GM19193 (cell line): ENCODE data around the gene HEXIM2.

Experiments
- POLR2A ChIP-seq: IDR thresholded peaks from 4 replicates; pipeline ENCODE4 v1.6.1; 2011; ENCODE audit not compliant: insufficient read depth, insufficient read length; ENCODE audit errors: extremely low read depth

The HEXIM2 gene

GRCh38 chr17:45164734-45165269 is 3.1 kb downstream of the HEXIM2 start:
- TF ChIP-seq POLR2A: no peak

GRCh38 chr17:45168991-45169752 is 7.5 kb downstream of the HEXIM2 start:
- no peak for TF ChIP-seq POLR2A

- no peak for TF ChIP-seq POLR2A
Observed at GRCh38 chr17:45170280-45170930, 8.7 kb downstream of the HEXIM2 start.

GRCh38 chr17:45170931-45171337 is 9.3 kb downstream of the HEXIM2 start:
- TF ChIP-seq POLR2A: no peak

GRCh38 chr17:45171338-45172231 is 9.9 kb downstream of the HEXIM2 start:
- TF ChIP-seq POLR2A: no peak

- TF ChIP-seq POLR2A: no peak
Observed at GRCh38 chr17:45172232-45172540, 10.5 kb downstream of the HEXIM2 start.

GRCh38 chr17:45172541-45173286 is 11.0 kb downstream of the HEXIM2 start:
- peak; percentile 50 for TF ChIP-seq POLR2A

- TF ChIP-seq POLR2A: no peak
Observed at GRCh38 chr17:45175759-45176115, 14.1 kb downstream of the HEXIM2 start.

- no peak for TF ChIP-seq POLR2A
Observed at GRCh38 chr17:45177563-45177962, 15.9 kb downstream of the HEXIM2 start.

- TF ChIP-seq POLR2A: no peak
Observed at GRCh38 chr17:45184144-45184543, 22.5 kb downstream of the HEXIM2 start.

- TF ChIP-seq POLR2A: no peak
Observed at GRCh38 chr17:45186801-45187354, 25.2 kb downstream of the HEXIM2 start.

- no peak for TF ChIP-seq POLR2A
Observed at GRCh38 chr17:45189009-45189408, 27.3 kb downstream of the HEXIM2 start.

GRCh38 chr17:45190503-45191255 is 29.0 kb downstream of the HEXIM2 start:
- no peak for TF ChIP-seq POLR2A

GRCh38 chr17:45195424-45195823 is 33.7 kb downstream of the HEXIM2 start:
- TF ChIP-seq POLR2A: no peak
